ENCODE data around the gene DUSP9. TPM values are rescaled to one million over a fixed set of nuclear protein-coding genes. Genes with fewer than 3 reads are reported as not detected.

The DUSP9 gene, protein sequence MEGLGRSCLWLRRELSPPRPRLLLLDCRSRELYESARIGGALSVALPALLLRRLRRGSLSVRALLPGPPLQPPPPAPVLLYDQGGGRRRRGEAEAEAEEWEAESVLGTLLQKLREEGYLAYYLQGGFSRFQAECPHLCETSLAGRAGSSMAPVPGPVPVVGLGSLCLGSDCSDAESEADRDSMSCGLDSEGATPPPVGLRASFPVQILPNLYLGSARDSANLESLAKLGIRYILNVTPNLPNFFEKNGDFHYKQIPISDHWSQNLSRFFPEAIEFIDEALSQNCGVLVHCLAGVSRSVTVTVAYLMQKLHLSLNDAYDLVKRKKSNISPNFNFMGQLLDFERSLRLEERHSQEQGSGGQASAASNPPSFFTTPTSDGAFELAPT
- not detected for total RNA-seq
- long read RNA-seq, donor 1: 0 reads
- long read RNA-seq, donor 2: 0 reads

DNA sequence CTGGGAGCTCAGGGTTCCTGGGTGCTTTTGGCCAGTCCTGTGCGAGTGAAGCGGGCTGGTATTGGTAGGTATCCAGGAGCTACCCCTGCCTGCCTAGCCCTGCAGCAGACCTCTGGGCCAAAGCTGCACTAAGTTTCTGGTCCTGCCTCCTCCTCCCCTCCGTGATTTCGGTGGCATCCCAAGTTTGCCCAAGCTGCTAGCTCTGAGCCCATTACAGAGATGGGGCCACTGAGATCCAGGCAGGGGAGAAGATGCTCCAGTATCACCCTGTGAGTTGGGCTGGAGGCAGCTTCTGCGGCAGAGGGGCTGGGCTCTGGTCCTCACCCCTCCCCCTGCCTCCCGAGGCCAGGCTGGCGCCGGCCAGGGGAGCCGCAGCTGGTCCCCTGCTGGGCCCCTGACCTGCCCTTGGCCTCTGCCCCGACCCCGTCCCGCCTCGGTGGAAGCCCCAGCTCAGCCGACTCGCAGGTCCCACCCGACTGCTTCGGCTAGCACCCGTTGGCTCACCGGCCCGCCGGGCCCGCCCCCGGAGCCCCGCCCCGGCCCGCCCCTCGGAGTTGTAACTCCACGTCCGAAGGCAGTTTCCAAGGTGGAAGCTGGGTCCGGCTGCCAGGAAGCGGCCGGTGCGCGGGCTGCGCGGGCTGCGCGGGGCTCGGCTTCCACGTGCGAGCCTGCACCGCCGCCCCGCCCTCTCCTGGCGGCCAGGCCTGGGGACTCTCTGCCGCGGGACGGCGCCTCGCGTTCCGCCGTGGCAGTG lies at the start of gene DUSP9:
DUSP9 (plus strand) TSS at position 584 of the 754 bp plus-strand sequence. CDS start 751 bp downstream, outside the sequence.
- Histone ChIP-seq H3K4me3 (no peak within 1 kb of the TSS), H3K36me3 (ENCODE audit: low read depth) (no peaks in the 10 kb centered on the region), H3K4me1 (ENCODE audit: low read depth) (no peaks in the 10 kb centered on the region), H3K9me3 (no peaks in the 10 kb centered on the region)
- TF ChIP-seq, protein P1, sequence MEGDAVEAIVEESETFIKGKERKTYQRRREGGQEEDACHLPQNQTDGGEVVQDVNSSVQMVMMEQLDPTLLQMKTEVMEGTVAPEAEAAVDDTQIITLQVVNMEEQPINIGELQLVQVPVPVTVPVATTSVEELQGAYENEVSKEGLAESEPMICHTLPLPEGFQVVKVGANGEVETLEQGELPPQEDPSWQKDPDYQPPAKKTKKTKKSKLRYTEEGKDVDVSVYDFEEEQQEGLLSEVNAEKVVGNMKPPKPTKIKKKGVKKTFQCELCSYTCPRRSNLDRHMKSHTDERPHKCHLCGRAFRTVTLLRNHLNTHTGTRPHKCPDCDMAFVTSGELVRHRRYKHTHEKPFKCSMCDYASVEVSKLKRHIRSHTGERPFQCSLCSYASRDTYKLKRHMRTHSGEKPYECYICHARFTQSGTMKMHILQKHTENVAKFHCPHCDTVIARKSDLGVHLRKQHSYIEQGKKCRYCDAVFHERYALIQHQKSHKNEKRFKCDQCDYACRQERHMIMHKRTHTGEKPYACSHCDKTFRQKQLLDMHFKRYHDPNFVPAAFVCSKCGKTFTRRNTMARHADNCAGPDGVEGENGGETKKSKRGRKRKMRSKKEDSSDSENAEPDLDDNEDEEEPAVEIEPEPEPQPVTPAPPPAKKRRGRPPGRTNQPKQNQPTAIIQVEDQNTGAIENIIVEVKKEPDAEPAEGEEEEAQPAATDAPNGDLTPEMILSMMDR (IDR thresholded peaks at IDR 0.05): no peak
- intact Hi-C loops (cut with DNase I, micrococcal nuclease): no loop called here
- DNase-seq (peak; percentile 19 to 44 (median 43)), ATAC-seq (peak; percentile 59)

DNA sequence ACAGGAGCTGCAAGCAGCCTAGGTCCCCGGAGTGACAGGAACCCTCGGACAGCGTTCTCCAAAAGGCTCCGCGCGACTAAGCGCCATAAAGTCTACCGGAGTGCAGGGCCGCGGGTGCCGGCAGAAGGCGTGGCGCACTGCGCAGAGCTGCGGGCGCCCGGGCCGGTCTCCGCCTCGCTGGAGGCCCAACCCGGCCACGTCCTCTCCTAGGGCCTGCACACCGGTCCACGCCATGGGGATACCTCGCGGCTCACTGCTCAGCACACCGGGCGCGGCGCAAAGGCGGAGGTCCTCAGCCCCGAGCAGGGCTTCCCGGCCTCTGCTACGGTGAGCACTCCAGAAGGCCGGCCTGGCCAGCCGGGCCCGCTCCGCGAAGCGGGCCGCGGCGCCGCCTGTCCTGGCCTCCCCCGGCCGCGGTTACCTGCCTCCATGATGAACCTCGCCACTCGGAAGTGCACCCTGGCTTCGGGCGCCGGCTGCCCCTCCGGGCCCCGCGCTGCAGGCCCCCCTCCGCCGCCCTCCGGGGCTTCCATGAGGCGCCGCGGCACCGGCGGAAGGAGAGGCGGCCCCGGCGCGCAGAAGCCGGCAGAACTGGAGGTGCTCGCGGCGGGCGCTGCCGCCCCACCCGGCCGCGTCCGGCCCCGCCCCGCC lies 48.3 kb upstream of the DUSP9 start, which contains the start of gene CCNQ:
CCNQ (minus strand) TSS at position 599 of the 651 bp plus-strand sequence; CDS start at position 533, 66 bp downstream.
- intact Hi-C loops (cut with DNase I, micrococcal nuclease): no loop called here
- Histone ChIP-seq H3K36me3 (ENCODE audit: low read depth) (no peaks in the 10 kb centered on the region), H3K9me3 (no peaks in the 10 kb centered on the region), H3K4me1 (ENCODE audit: low read depth) (peaks cover 5% of the 10 kb centered on the region), H3K4me3 (peak within 1 kb of the TSS; percentile 38)
- TF ChIP-seq, protein P1 (IDR thresholded peaks at IDR 0.05): no peak
- ATAC-seq: peak; percentile 65
- peak; percentile 17 to 66 (median 60) for DNase-seq

DNA sequence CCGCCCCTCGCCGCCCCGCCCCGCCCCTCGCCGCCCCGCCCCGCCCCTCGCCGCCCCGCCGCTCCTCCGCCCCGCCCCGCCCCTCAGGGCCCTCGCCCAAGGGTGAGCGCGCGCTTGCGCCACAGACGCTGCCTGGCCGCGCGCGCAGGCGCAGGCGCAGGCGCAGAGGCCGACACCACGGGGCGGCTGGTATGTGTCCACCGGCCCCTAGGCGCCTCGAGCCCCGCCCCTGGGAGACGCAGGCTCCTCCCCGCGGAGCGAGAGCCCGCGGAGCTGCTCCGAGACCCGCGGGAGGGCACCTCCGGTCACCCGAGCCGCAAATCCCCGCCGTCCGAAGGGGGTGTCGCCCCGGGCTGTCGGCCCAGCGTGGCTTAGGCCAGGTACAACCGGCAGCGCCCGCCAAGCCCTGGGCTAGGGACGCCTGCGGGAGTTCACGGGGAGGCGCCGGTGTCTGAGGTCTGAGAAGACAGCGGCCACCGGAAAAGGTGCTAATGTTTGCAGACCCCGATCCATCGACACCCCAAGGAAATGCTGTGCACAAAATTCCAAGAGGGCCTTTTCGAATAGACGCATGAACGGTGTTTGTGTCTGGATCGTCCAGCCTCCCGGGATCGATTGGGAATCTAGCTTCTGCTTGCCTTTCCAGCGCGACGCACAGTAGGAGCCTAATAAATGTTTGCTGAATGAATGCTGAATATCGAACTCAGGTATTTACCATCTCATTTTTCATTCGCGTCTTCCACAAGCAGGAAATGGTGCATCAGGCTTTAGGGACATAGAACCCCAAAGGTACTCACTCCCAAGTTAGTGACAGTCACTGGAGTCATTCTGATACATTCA lies 47.6 kb upstream of the DUSP9 start:
- intact Hi-C loops (cut with DNase I, micrococcal nuclease): no loop called here

DNA sequence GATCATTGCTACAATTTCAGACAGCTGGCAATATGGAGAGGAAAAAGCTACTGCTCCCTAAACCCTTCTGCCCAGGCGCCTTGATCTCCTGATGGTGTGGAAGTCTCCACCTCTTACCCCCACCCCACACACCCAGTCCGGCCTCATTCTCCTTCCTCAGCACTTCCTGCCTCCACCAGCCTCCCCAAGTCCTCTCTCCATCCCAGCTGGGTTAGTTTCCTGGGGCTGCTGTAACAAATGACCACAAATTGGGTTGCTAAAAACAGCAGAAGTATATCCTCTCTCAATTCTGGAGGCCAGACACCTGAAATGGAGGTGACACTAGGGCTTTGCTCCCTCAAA lies 47.0 kb upstream of the DUSP9 start:
- ATAC-seq (no peak), DNase-seq (peak in 1 of 3 donors; percentile 15)
- Histone ChIP-seq H3K9me3 (no peaks in the 10 kb centered on the region), H3K4me3 (no peak overlapping the region), H3K36me3 (ENCODE audit: low read depth) (no peaks in the 10 kb centered on the region), H3K4me1 (ENCODE audit: low read depth) (peaks cover 5% of the 10 kb centered on the region)
- TF ChIP-seq, protein P1 (IDR thresholded peaks at IDR 0.05): no peak
- intact Hi-C loops (cut with DNase I, micrococcal nuclease): no loop called here

More for the DNA sequence above, 47.6 kb upstream of the DUSP9 start:
- H3K4me3 ChIP-seq: peak overlapping the region; percentile 30
- no peaks in the 10 kb centered on the region for H3K36me3 ChIP-seq (ENCODE audit: low read depth)
- TF ChIP-seq, protein P1 (IDR thresholded peaks at IDR 0.05): no peak
- DNase-seq: peak; percentile 88 to 95 (median 93)
- H3K9me3 ChIP-seq: no peaks in the 10 kb centered on the region
- H3K4me1 ChIP-seq (ENCODE audit: low read depth): peaks cover 5% of the 10 kb centered on the region
- peak; percentile 94 for ATAC-seq

DNA sequence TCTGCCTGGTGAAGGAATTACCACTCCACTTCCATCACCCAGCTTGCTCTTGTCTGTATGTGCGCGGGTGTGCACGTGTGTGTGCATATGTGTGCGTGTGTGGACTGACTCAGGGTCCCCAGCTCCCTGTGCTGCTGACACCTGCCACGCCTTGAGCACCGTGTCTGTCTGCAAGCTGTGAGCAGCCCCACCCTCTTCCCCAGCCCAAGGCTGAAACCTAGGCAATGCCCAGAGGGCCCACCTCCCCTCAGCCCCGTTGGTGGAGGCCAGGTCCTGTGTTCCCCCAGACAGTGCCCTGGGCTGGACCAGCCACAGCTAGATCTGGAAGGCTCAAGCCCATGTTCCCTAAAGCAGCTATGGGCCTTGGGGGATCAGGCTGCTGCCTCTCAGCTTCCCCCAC lies 46.1 kb upstream of the DUSP9 start:
- ATAC-seq (no peak), DNase-seq (no peak)
- Histone ChIP-seq H3K36me3 (ENCODE audit: low read depth) (no peaks in the 10 kb centered on the region), H3K4me3 (no peak overlapping the region), H3K9me3 (no peaks in the 10 kb centered on the region), H3K4me1 (ENCODE audit: low read depth) (no peaks in the 10 kb centered on the region)
- TF ChIP-seq, protein P1 (IDR thresholded peaks at IDR 0.05): no peak
- intact Hi-C loops (cut with DNase I, micrococcal nuclease): no loop called here

Data from mucosa of descending colon (tissue), 3 donors.